T-helper 2 cell (primary cell): Measurements from ENCODE around the gene BAAT.
A peak's percentile ranks its signal among the peaks of the same experiment; 100 is the strongest.

Experiments used
- DNase-seq, 5 experiments: peaks; one replicate each; pipeline versions ENCODE4 v3.0.0 to v3.0.0-alpha.2; 2012 to 2022

BAAT gene

GRCh38 chr9:101398068-101398929, 13.5 kb upstream of the BAAT start, which contains the start of the genes MRPL50 and ZNF189:
Gene MRPL50 (minus strand): TSS chr9:101398618. CDS start chr9:101398592, 26 bp downstream.
Gene ZNF189 (plus strand): TSS chr9:101398851. CDS start chr9:101399157, 306 bp downstream.
- peak; percentile 78 to 100 (median 95) for DNase-seq

- no peak for DNase-seq
These were observed 12.9 kb upstream of the BAAT start for GRCh38 chr9:101397746-101398067.

- DNase-seq, result no peak
These were observed 9.9 kb upstream of the BAAT start for GRCh38 chr9:101394687-101395086.

- DNase-seq, result no peak
These were observed 8.3 kb upstream of the BAAT start for GRCh38 chr9:101393135-101393534.

- no peak for DNase-seq
These were observed 3.7 kb upstream of the BAAT start for GRCh38 chr9:101388507-101388993.

- peak in 1 of 5 experiments; percentile 51 for DNase-seq
These were observed 3.2 kb upstream of the BAAT start for GRCh38 chr9:101387871-101388506.

GRCh38 chr9:101383361-101383760, 1.4 kb downstream of the BAAT start:
- no peak for DNase-seq

GRCh38 chr9:101381833-101382342, 2.9 kb downstream of the BAAT start:
- DNase-seq, result no peak

- no peak for DNase-seq
These were observed 3.7 kb downstream of the BAAT start for GRCh38 chr9:101381118-101381517.

- DNase-seq, result no peak
These were observed 4.5 kb downstream of the BAAT start for GRCh38 chr9:101380295-101380694.

- no peak for DNase-seq
These were observed 8.5 kb downstream of the BAAT start for GRCh38 chr9:101376111-101376848.

GRCh38 chr9:101375546-101375945, 9.3 kb downstream of the BAAT start:
- DNase-seq, result no peak

GRCh38 chr9:101372327-101373118, 12.3 kb downstream of the BAAT start:
- no peak for DNase-seq

- DNase-seq, result no peak
These were observed 13.0 kb downstream of the BAAT start for GRCh38 chr9:101371813-101372212.

GRCh38 chr9:101369884-101370531, 14.8 kb downstream of the BAAT start:
- no peak for DNase-seq

GRCh38 chr9:101369286-101369685, 15.5 kb downstream of the BAAT start:
- DNase-seq, result no peak

GRCh38 chr9:101367323-101367722, 17.5 kb downstream of the BAAT start:
- no peak for DNase-seq

- DNase-seq, result no peak
These were observed 18.6 kb downstream of the BAAT start for GRCh38 chr9:101366038-101366756.

- DNase-seq, result no peak
These were observed 19.6 kb downstream of the BAAT start for GRCh38 chr9:101365181-101365580.

- no peak for DNase-seq
These were observed 22.4 kb downstream of the BAAT start for GRCh38 chr9:101362450-101362849.

GRCh38 chr9:101360647-101361046, 24.2 kb downstream of the BAAT start:
- no peak for DNase-seq
